Right atrium auricular region (tissue), 2 donors: ENCODE measurements around the gene HP. TPM values are rescaled to one million over a fixed set of nuclear protein-coding genes. Genes with fewer than 3 reads are reported as not detected.
"Not testable (repeated sequence)": the region's sequence is repeated elsewhere in the genome, so short reads cannot be mapped to it uniquely, and the experiment has no call there.

Experiments used
- DNase-seq: peaks from one replicate; pipeline ENCODE4 v3.0.0-alpha.2; 2019; ENCODE audit warnings: low spot score
- H3K27ac ChIP-seq, 2 donors: fragments of 200-600 bp; sonication (generic); 1 replicate in 1 of 2; 2 replicates in 1 of 2; pipeline ENCODE4 v1.5.1; 2016 to 2019
- H3K27me3 ChIP-seq, 2 donors: fragments of 200-600 bp; sonication (generic); one replicate each; pipeline versions ENCODE4 v1.5.1 to v1.6.0; 2017 to 2019
- H3K36me3 ChIP-seq: fragments of 200-600 bp; sonication (generic); one replicate; pipeline ENCODE4 v1.5.1; 2016
- H3K4me1 ChIP-seq, 2 donors: fragments of 200-600 bp; sonication (generic); one replicate each; pipeline versions ENCODE4 v1.5.1 to v1.6.0; 2017 to 2019
- H3K4me3 ChIP-seq, 2 donors: fragments of 200-600 bp; sonication (generic); 1 replicate in 1 of 2; 2 replicates in 1 of 2; pipeline ENCODE4 v1.5.1; 2017 to 2019; ENCODE audit warnings: mild to moderate bottlenecking in 1 of 2, moderate library complexity in 1 of 2
- H3K9me3 ChIP-seq, 2 donors: fragments of 200-600 bp; sonication (generic); one replicate each; pipeline ENCODE4 v1.5.1; 2019
- total RNA-seq, 2 donors: library from RNA; depleted of rRNA; stranded (reverse); fragments of >200 nt; gene quantifications; one replicate each; pipeline ENCODE4 v1.1.0, GENCODE V29; 2016
- TF ChIP-seq, protein P1 (sequence below), 2 donors: fragments of 200-600 bp; sonication (generic); IDR thresholded peaks; one replicate each; pipeline ENCODE4 v1.5.1; 2019; ENCODE audit warnings: antibody characterized with exemption in 2 of 2

The HP gene
- total RNA-seq, 2 donors from 2014 or later = 52.7 to 1,105 TPM

DNA sequence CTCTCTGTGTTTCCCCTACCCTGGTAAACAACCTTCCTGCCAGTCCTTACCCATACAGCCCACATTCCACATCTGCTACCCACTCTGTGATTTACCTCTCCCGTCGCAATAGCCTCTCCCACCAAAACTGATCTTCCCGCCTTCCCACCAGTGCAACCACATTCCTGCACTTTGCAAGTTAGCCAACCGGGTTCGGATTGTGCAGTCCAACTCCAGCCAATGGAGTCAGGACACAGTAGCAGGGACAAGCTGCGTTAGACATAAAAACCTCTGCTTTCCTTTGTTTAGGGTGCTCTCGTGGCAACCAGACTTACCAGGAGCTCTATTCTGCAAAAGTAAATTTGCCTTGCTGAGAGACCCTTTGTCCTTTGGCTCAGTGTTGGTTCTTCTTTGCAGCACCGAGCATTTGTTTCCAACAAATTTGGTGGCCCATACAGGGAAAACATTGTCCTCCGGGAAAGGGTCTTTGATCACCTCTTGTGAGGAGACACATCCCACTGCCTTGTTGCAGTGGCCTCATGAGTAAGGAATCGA lies 10.1 kb downstream of the HP start:
- Histone ChIP-seq H3K36me3 (no peaks in the 10 kb centered on the region), H3K4me1 (no peaks in the 10 kb centered on the region), H3K27me3 (no peaks in the 10 kb centered on the region), H3K27ac (no peak overlapping the region), H3K4me3 (no peak overlapping the region), H3K9me3 (no peaks in the 10 kb centered on the region)
- TF ChIP-seq, protein P1, sequence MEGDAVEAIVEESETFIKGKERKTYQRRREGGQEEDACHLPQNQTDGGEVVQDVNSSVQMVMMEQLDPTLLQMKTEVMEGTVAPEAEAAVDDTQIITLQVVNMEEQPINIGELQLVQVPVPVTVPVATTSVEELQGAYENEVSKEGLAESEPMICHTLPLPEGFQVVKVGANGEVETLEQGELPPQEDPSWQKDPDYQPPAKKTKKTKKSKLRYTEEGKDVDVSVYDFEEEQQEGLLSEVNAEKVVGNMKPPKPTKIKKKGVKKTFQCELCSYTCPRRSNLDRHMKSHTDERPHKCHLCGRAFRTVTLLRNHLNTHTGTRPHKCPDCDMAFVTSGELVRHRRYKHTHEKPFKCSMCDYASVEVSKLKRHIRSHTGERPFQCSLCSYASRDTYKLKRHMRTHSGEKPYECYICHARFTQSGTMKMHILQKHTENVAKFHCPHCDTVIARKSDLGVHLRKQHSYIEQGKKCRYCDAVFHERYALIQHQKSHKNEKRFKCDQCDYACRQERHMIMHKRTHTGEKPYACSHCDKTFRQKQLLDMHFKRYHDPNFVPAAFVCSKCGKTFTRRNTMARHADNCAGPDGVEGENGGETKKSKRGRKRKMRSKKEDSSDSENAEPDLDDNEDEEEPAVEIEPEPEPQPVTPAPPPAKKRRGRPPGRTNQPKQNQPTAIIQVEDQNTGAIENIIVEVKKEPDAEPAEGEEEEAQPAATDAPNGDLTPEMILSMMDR (IDR thresholded peaks at IDR 0.05) = no peak
- no peak for DNase-seq

DNA sequence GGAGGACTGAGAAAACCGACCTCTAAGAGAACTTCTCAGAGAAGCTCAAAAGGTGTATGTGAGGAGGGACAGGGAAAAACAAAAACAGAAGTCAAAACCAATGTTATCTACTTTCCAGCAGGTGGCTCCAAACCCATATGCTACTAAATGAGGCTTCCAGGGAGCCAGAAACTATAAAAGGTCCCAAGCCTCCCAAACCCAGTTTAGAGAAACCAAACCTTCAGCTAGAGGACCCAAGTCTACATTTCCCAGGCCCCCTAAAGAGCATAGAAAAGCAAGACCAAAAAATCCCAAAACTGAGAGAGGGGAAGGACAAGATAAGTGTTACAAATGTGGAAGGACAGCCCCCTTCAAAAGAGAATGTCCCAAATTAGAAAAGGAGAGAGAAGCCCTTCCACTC lies 12.4 kb downstream of the HP start:
- Histone ChIP-seq H3K27ac (no peak overlapping the region), H3K27me3 (no peaks in the 10 kb centered on the region), H3K36me3 (no peaks in the 10 kb centered on the region), H3K4me1 (peaks cover 0 to under 1% of the 10 kb centered on the region in 2 donors), H3K9me3 (no peaks in the 10 kb centered on the region), H3K4me3 (no peak overlapping the region)
- no peak for DNase-seq
- TF ChIP-seq, protein P1 (IDR thresholded peaks at IDR 0.05) = peak; percentile 29 to 72

DNA sequence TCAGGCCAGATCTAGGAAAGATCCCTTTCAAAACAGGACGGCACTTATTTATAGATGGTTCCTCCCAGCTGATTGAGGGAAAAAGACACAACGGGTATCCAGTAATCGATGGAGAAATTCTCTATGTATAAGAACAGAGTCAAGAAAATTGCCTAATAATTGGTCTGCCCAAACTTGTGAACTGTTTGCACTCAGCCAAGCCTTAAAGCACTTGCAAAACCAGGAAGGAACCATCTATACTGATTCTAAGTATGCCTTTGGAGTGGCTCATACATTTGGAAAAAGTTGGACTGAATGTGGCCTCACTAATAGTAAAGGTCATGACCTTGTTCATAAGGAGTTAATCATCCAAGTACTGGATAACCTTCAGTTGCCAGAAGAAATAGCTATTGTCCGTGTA lies 14.6 kb downstream of the HP start:
- Histone ChIP-seq H3K4me3 (no peak overlapping the region), H3K27ac (no peak overlapping the region), H3K36me3 (no peaks in the 10 kb centered on the region), H3K9me3 (no peaks in the 10 kb centered on the region), H3K4me1 (peaks cover 0 to 21% of the 10 kb centered on the region in 2 donors), H3K27me3 (no peaks in the 10 kb centered on the region)
- no peak for DNase-seq
- TF ChIP-seq, protein P1 (IDR thresholded peaks at IDR 0.05) = no peak

DNA sequence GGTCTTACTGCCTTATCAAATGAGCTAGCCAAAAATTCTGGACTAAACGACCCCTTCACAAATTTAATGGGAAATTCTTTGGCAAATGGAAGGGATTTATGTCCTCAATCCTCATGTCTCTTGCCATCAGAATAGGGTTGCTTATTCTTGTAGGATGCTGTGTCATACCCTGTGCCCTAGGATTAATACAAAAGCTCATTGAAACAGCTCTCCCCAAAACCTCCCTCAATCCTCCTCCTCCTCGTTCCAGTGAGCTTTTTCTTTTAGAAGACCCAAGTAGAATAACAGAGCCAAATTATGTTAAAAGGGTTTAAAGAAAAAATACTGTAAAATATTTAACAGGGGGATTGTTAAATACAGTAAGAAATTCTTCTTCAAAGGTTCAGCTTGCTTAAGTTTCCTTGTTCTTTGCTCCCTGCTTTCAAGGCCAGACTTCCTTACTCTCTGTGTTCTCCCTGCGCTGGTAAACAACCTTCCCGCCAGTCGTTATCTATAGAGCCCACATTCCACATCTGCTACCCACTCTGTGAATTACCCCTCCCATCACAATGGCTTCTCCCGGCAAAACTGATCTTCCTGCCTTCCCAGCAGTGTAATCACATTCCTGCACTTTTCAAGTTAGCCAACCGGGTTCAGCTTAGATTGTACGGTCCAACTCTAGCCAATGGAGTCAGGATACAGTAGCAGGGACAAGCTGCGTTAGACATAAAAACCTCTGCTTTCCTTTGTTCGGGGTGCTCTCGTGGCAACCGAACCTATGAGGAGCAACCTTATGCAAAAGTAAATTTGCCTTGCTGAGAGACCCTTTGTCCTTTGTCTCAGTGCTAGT lies 18.4 kb downstream of the HP start:
- Histone ChIP-seq H3K27ac (peak overlapping the region; percentile 67 to 81), H3K9me3 (no peaks in the 10 kb centered on the region), H3K27me3 (no peaks in the 10 kb centered on the region), H3K4me3 (no peak overlapping the region), H3K36me3 (no peaks in the 10 kb centered on the region), H3K4me1 (peaks cover 0 to 31% of the 10 kb centered on the region in 2 donors)
- TF ChIP-seq, protein P1 (IDR thresholded peaks at IDR 0.05) = no peak
- DNase-seq = no peak

DNA sequence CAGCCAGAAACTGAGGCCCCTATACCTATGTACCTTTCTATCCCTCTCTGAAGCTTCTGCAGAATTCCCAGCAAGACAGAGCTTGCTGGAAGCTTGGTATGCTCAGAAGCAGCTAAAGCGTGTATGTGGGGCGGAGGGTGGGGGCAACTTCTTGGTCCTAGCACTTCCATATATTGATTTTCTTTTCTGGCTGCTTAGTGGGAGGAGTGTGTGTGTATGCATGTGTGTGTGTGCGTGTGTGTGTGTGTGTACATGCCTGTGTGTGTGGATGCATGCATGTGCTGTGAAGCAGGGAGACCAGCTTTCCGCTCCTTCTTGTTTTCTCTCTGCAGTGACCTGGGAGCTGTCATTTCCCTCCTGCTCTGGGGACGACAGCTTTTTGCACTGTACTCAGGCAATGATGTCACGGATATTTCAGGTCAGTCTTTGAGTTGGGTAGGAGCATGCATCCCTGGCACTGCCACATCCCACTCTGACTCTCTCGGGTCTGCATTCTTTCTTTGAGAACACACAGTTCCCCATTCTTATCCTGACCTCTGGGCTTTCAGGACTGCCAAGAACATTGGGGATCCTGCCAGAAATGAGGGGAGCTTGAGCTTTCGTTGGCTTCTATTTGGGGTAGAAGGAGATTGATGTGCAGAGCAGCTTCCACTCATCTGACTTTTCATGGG lies 19.4 kb downstream of the HP start:
- no peak overlapping the region for H3K4me3 ChIP-seq

DNA sequence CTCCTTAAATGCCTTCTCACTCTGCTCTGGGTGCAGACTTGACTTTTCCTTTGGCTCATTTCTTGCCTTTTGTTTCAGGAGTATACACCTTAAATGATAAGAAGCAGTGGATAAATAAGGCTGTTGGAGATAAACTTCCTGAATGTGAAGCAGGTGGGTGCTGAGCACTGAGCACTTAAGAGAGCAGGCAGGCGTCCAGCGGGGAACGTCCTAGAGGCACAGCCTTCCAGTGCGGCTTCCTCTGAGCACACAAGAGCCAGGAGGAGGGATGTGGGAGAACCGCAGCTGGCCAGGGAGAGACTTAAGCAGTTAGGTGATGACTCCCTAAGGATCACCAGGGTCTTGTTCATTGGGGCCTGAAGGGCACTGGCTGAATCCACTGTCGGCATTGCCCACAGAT lies 20.8 kb downstream of the HP start:
- Histone ChIP-seq H3K27ac (peak overlapping the region in 1 of 2 donors; percentile 81), H3K4me1 (peaks cover 0 to 31% of the 10 kb centered on the region in 2 donors)
- not testable (repeated sequence) for H3K27me3 ChIP-seq, DNase-seq, H3K9me3 ChIP-seq, H3K4me3 ChIP-seq, H3K36me3 ChIP-seq

More for the DNA sequence above, 19.4 kb downstream of the HP start:
- peak; percentile 78 for DNase-seq
- no peaks in the 10 kb centered on the region for H3K36me3 ChIP-seq
- peak overlapping the region; percentile 67 to 81 for H3K27ac ChIP-seq
- TF ChIP-seq, protein P1 (IDR thresholded peaks at IDR 0.05) = no peak
- no peaks in the 10 kb centered on the region for H3K9me3 ChIP-seq
- H3K4me1 ChIP-seq = peaks cover 0 to 31% of the 10 kb centered on the region in 2 donors
- H3K27me3 ChIP-seq = no peaks in the 10 kb centered on the region

DNA sequence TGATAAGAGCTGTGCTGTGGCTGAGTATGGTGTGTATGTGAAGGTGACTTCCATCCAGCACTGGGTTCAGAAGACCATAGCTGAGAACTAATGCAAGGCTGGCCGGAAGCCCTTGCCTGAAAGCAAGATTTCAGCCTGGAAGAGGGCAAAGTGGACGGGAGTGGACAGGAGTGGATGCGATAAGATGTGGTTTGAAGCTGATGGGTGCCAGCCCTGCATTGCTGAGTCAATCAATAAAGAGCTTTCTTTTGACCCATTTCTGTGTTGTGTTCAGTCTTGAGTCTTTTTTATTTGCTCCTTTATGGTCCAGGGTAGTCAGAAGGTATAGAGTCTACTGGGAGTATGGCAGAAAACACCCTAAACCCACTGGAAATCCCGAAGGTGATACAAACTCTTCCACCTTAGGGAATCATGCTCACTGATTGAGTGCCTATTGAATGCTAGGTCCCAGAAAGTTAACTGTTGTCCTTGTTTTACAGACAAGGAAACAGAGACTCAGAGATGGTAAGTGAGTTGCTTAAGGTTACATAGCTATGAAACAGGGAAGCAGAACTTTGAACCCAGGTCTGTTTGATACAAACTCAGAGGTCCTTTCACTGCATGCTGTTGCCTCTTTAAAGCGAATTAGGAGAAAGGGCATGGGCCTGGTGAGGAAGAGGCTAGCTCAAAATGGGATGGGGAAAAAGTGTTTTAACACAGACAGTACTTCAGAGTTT lies 22.8 kb downstream of the HP start:
- H3K9me3 ChIP-seq, H3K27ac ChIP-seq, H3K27me3 ChIP-seq, DNase-seq, H3K36me3 ChIP-seq, H3K4me3 ChIP-seq: not testable (repeated sequence)
- H3K4me1 ChIP-seq = peaks cover 0 to 26% of the 10 kb centered on the region in 2 donors
